ENCODE data around the gene SKP1. TPM values are rescaled to one million over a fixed set of nuclear protein-coding genes. Genes with fewer than 3 reads are reported as not detected.

SKP1 gene
- total and polyA plus RNA-seq, 10 of the 15 experiments (the other 5 are each of a cell fraction or from before 2014, with no cell fraction given), result 100 to 1,686 (median 519) TPM

GRCh38 chr5:134113902-134114875 lies 62.6 kb downstream of the SKP1 start, which contains the start of gene TCF7 (continued):
- TF ChIP-seq ZNF207 (IDR thresholded peaks at IDR 0.05; ENCODE audit: borderline replicate concordance) (peak; percentile 69; the same call in 1 of the 2 replicates), ZNF274 (IDR thresholded peaks at IDR 0.05; ENCODE audit: insufficient read depth, insufficient read length) (no peak), TARDBP (IDR thresholded peaks at IDR 0.05; ENCODE audit: borderline replicate concordance) (peak; percentile 6; the same call in 1 of the 2 replicates), RELA (IDR thresholded peaks at IDR 0.05; ENCODE audit: borderline replicate concordance, partially characterized antibody) (peak; percentile 58), EZH2 (IDR thresholded peaks at IDR 0.05; ENCODE audit: borderline replicate concordance, control insufficient read depth, low read depth, low read length) (no peak), USF1 (IDR thresholded peaks at IDR 0.05; ENCODE audit: borderline replicate concordance, extremely low read length, insufficient read depth, low read depth, low read length) (no peak), CTCF (IDR thresholded peaks at IDR 0.05 in 2 of 3, conservative IDR thresholded peaks at IDR 0.05 in 1 of 3; ENCODE audit: control insufficient read depth in 2 of 3, extremely low read depth in 1 of 3, insufficient read depth in 1 of 3, low read depth in 3 of 3, low read length in 3 of 3) (no peak), ETV6 (conservative IDR thresholded peaks at IDR 0.05 in 1 of 2, IDR thresholded peaks at IDR 0.05 in 1 of 2; ENCODE audit: borderline replicate concordance in 1 of 2, low read depth in 1 of 2) (no peak), YBX1 (IDR thresholded peaks at IDR 0.05) (no peak), CEBPB (IDR thresholded peaks at IDR 0.05; ENCODE audit: borderline replicate concordance in 1 of 2, low read depth in 2 of 2, low read length in 2 of 2) (no peak), FOXM1 (IDR thresholded peaks at IDR 0.05; ENCODE audit: low read depth, low read length) (no peak), TAF1 (IDR thresholded peaks at IDR 0.05; ENCODE audit: borderline replicate concordance, low read depth, low read length) (peak; percentile 52; the same call in 1 of the 2 replicates), CEBPZ (IDR thresholded peaks at IDR 0.05; ENCODE audit: low read depth, low read length) (no peak), TCF7 (IDR thresholded peaks at IDR 0.05; ENCODE audit: borderline replicate concordance) (peak; percentile 82), LARP7 (IDR thresholded peaks at IDR 0.05) (peak; percentile 35; the same call in 1 of the 2 replicates), SP1 (IDR thresholded peaks at IDR 0.05; ENCODE audit: low read depth, low read length) (peak; percentile 29), WRNIP1 (IDR thresholded peaks at IDR 0.05; ENCODE audit: borderline replicate concordance, low read depth, low read length) (no peak), STAT1 (conservative IDR thresholded peaks at IDR 0.05) (no peak)

All from GM12878 (cell line).